Stimulated activated CD8-positive, alpha-beta memory T cell treated with anti-CD3 and anti-CD28 coated beads, Interleukin-2, amount 100 ng/mL, for 1 hour (primary cell): Measurements from ENCODE around the gene GBX1.

Source experiments
- DNase-seq, 2 donors: peaks; one replicate each; pipeline ENCODE4 v3.0.0-alpha.2; 2020; ENCODE audit warnings: low read depth in 2 of 2

GBX1 gene

DNA sequence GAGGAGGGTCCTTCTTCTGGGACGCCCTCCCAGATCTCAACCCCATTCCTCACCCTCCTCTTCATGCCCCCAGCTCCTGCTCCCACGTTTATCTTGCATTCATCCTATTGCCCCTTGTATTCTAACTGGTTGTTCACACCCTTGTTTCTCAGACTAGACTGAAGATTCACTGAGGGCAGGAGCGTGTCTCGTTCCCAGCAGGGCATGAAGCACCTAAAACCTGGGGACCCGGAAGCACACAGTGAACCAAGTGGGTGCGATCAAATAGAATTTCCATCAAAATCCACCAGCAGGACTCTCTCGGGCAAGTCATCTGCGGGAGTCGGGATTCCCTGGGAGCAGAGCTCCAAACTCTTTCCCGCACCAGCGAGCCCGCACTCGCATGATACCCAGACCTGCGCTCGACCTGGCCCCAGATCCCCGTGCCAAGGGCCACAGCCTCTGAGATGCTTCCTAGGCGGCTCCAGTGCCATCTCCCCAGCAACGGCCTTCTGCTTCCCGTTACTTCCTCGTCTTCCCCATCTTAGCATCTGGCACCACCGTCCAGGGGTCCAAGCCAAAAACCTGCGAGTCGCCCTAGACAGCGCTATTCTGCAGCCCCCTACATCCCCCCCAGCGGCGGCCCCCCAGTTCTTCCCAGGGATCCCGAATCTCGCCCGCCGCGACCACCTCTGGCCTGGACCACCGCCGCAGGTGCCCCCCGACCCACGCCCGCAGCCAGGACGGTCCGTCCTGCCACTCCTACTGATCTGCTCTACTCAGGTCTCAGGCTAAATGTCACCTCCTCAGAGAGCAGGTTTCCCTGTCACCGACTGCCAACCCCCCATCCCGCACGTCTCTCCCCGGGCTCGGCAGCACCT, 6.1 kb upstream of the GBX1 start:
- DNase-seq = no peak

DNA sequence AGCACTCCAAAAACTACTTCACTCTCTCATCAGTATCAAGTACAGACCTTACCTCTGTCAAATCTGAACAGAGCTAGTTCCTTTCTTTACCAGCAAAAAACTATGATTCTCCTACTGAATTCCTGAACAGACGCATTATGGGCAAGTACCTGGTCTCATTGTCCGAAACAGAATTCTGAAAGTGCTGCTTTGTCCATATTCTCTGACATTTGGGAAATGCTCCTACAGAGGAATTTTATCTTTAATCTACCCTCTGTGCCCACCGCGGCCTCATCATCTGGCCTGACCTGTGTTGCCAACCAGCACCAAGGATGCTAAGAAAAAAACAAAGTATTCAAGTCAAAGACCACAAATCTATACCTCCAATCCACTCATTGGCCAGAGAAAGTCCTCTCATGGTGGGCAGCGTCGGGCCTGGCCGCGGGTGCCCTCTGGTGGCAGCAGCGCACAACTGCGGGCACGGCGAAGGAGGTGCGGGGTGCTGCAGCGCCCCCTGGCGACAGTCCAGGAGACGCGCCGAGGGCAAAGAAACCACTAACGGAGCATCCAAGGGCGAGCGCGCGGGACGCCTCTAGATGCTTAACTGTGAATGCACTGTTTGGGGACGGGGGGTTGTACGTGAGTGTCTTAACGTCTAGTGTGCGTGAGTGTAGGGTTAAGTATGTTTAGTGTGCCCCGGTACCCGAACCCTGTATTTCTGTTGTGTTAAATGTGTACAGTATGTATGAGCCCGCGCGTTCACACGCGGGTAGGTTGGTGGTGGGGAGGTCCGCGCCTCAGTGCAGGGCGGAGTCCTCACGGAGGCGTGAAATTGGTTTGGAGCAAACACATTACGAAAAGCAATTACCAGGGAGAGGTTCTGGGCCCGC, 5.0 kb upstream of the GBX1 start:
- DNase-seq = peak; percentile 57 to 63

DNA sequence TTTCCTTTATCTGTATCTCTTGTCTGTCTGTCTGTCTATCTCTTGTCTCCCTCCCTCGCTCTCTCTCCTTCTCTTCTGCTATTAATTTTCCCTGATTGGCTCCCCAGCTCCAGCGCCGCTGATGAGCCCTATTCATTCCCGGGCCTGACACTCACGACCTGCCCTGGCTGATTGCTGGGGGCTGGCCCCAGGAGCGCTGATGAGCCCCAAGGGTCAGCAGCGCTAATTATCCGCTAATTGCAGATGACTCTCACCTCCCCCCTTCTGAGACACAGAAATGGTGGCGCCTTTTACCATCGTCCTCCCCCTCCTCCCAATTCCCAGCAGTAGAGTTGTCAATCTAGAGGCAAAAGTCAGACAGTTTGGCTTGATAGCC, 1.3 kb upstream of the GBX1 start:
- DNase-seq = no peak

GRCh38 chr7:151168003-151168786, 701 bp upstream of the GBX1 start:
- DNase-seq = no peak

GRCh38 chr7:151166629-151167196, 781 bp downstream of the GBX1 start:
- no peak for DNase-seq

- no peak for DNase-seq
Observed at GRCh38 chr7:151161757-151162156, 5.7 kb downstream of the GBX1 start.

DNA sequence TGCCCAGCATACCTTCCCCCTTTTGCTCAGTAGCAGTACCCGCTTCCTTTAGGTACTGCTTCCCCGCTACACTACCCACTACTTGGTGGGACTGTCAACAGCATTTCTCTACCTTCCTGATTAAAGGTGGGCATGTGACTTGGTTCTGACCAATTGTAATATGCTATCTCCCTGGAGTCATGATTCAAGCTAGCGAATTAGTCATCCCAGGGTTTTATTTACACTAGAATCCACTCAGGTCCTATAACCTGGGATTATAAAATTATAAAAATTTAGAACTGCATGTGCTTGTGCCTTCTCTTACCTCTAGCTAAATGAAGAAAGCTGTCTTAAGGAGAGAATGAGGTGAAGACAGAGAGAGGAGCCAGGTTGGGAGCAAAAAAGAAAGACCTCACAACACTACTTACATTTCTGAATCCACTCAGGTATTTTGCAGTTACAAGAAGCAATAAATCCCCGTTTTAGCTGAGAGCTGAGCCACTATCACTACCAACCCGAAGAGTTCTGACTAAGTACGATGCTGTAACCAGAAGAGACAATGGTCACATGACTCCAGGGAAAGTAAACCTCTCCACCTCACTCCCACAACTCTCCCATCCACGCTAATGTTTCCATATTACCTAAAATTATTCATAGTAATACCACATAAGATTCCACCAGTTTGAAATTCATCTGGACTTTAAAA, 9.7 kb downstream of the GBX1 start:
- DNase-seq = no peak

DNA sequence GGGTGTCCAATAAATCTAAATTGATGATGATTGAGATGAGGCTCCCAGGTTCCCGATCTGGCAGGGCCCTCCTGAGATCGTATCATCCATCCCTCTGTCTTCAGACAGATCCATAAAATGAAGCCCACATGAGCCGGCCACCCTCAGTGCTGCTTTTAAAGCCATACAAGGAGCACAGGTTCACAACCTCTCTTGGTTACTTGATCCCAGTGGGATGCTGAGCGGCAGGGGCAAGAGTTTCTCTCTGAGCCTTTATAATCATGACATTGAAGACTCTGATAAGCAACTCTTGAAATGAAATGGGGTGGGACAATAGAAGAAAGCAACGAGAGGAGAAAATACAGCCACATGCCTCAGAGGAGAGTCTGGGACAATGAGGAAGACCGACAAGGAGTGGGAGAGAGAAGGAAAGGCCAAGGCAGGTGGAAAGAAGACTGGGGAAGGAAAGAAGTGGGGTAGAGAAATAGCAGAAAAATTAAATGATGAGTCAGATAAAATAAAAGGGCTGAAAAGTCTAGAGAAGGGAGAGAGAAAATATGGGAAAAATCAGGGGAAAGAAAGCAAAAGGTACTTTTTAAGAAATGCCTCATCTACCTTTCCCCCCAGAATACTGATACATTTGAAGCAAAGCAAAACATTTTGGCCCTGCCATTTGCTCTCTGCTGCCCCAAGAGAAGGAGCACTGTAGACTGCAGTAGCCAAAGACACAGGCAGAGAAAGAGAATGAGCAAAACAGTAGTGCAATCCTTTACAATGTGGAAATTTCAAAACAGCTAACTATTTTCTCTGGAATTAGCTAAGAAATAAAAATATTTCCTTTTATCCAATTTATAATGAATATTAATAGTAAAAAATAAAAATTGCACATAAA, 14.6 kb downstream of the GBX1 start:
- DNase-seq = no peak

DNA sequence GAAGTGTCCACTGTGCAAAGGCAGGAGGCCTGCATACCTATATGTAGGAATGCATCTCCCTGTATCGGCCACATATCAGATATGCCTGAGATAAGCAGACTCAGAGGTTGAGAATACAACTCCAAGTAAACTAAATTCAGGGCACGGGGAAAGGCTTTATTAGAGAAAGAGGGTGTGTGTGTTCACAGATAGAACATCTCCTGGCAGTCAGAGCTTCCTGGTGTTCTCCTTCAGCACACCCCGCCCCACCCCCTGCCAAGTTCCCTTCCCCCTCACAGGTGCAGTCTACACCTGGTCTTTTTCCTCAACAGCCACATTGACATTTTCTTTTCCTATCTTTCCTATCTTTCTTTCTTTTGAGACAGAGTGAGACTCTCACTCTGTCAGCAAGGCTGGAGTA, 17.1 kb downstream of the GBX1 start:
- no peak for DNase-seq

DNA sequence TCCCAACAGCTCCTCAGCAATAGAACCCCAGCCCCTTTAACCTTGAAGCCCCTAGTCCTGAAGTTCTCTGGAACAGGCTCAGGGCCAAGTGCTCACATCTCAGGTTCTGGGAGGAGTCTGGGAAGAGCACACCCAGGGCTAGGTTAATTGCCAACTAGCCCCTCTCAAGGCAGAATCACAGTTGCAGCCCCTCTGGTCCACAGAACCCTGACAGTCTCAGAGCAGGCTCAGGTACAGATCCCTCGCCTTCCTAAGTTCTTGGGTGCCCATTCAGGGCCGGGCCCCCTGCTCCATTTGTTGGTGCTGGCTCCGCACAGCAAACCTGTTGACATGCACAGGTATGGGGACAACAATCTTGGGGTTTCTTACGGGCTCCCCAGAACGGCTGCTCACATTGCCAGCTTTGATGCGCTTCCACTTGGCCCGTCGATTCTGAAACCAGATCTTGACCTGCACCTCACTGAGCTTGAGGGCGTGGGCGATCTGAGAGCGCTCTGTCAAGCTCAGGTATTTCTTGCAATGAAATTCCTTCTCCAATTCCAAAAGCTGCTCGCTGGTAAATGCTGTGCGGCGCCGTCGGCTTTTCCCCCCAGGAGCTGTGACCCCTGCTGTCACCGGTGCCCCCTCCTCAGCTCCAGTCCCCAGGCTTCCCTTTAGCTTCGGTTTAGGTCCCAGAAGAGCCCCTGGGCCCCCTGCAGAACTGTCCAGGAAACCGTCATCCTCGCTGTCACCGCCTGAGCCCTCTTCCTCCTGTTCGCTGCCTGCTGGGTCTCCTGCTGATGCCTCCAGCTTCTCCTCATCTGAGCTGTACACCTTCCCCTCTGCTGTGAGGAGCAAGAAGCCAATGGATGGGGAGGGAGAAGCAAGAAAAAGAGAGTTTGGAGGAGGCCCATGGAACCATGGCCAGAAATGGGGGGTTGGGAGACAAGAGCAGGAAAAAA, 18.9 kb downstream of the GBX1 start:
- no peak for DNase-seq

GRCh38 chr7:151146761-151147160, 20.7 kb downstream of the GBX1 start:
- DNase-seq = no peak

- DNase-seq = no peak
Observed at GRCh38 chr7:151144387-151144786, 23.1 kb downstream of the GBX1 start.

GRCh38 chr7:151143261-151144015, 24.1 kb downstream of the GBX1 start:
- DNase-seq = no peak

- no peak for DNase-seq
Observed at GRCh38 chr7:151142686-151143040, 24.8 kb downstream of the GBX1 start.

- DNase-seq = no peak
Observed at GRCh38 chr7:151141855-151142685, 25.4 kb downstream of the GBX1 start.

DNA sequence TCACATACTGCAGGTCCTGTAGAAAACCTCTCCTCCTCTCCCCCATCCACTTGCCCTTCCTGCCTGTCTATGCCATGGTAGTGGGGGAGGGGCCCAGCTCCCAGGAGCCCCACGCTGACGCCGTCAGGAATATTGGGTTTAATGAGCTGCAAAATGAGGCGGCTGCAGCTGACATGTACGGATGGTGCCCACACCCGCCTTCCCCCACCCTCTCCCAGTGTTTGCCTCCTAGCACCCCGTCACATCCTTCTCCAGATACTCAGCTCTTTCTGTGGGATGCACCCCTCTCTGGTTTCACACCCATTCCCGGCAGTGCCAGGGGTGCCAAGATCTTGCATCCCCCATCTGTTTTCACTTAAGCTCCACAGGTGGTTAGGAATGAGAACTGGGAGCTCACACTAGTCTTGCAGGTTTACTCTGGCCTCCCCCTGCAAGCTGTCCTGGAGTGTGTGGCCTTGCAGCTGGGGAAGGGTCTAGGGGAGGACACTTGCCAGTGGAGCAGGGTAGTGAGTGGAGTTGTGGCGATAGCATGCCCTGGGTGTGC, 26.1 kb downstream of the GBX1 start:
- DNase-seq = no peak

- DNase-seq = no peak
Observed at GRCh38 chr7:151140826-151141225, 26.7 kb downstream of the GBX1 start.
